Stomach (tissue), 4 donors: ENCODE data around the gene ATOX1.

ENCODE experiments used
- POLR2A ChIP-seq, 4 donors: fragments of 450-650 bp; IDR thresholded peaks; one replicate each; pipeline ENCODE4 v1.6.1; 2016; ENCODE audit warnings: antibody characterized with exemption in 4 of 4, control low read depth in 2 of 4, mild to moderate bottlenecking in 1 of 4, moderate library complexity in 1 of 4
- POLR2AphosphoS5 ChIP-seq, 3 donors: sonication (generic); formaldehyde crosslinking; IDR thresholded peaks; one replicate each; pipeline ENCODE4 v1.6.1; 2016; ENCODE audit warnings: antibody characterized with exemption in 3 of 3
- TF ChIP-seq, protein P1 (sequence below), 7 experiments: fragments of 450-650 bp in 4 of 7; fragments of 200-600 bp in 3 of 7; sonication (generic) in 3 of 7; IDR thresholded peaks; one replicate each; pipeline ENCODE4 v1.5.1; 2016 to 2019; ENCODE audit warnings: antibody characterized with exemption in 7 of 7, control low read depth in 2 of 7, mild to moderate bottlenecking in 1 of 7

DNA sequence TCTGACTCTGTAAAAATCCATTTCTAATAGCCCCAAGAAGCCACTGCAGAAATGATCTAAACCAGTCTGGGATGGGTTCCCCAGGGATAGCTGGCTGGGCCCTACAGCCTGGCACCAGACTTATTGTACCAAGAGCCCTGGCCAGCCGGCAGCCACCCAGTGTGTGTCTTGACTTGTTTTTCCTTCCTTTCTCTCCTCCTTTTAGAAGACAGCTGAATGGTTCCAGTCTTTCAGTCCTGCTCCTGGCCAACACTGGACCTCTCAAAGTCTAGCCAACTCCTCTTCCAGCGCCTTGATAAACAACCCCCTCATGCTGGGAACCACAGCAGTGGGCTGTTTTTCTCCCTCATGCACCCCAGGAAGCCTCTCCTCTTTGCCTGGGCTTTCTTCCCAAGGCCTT is 34.1 kb downstream of the ATOX1 start:
- no peak for TF ChIP-seq POLR2A (IDR thresholded peaks at IDR 0.05)
- TF ChIP-seq, protein P1, sequence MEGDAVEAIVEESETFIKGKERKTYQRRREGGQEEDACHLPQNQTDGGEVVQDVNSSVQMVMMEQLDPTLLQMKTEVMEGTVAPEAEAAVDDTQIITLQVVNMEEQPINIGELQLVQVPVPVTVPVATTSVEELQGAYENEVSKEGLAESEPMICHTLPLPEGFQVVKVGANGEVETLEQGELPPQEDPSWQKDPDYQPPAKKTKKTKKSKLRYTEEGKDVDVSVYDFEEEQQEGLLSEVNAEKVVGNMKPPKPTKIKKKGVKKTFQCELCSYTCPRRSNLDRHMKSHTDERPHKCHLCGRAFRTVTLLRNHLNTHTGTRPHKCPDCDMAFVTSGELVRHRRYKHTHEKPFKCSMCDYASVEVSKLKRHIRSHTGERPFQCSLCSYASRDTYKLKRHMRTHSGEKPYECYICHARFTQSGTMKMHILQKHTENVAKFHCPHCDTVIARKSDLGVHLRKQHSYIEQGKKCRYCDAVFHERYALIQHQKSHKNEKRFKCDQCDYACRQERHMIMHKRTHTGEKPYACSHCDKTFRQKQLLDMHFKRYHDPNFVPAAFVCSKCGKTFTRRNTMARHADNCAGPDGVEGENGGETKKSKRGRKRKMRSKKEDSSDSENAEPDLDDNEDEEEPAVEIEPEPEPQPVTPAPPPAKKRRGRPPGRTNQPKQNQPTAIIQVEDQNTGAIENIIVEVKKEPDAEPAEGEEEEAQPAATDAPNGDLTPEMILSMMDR (IDR thresholded peaks at IDR 0.05) = no peak
- TF ChIP-seq POLR2AphosphoS5 (IDR thresholded peaks at IDR 0.05) = no peak
